ENCODE measurements around the gene CASZ1. TPM values are rescaled to one million over a fixed set of nuclear protein-coding genes. Genes with fewer than 3 reads are reported as not detected.

CASZ1 gene
- total RNA-seq, 2 donors from 2014 or later: 44.3 to 50.3 TPM

GRCh38 chr1:10634428-10635084 is 161.9 kb downstream of the CASZ1 start:
- TF ChIP-seq CTCF (IDR thresholded peaks at IDR 0.05): no peak
- H3K27ac ChIP-seq: peak overlapping the region; percentile 58 to 74
- peaks cover 0 to 29% of the 10 kb centered on the region in 2 donors for H3K4me1 ChIP-seq
- H3K36me3 ChIP-seq: peaks cover 3% of the 10 kb centered on the region
- no peak for DNase-seq (ENCODE audit: low spot score)
- no peaks in the 10 kb centered on the region for H3K27me3 ChIP-seq
- no peaks in the 10 kb centered on the region for H3K9me3 ChIP-seq
- H3K4me3 ChIP-seq: no peak overlapping the region

- H3K4me1 ChIP-seq: peaks cover 0 to 33% of the 10 kb centered on the region in 2 donors
- H3K27me3 ChIP-seq: no peaks in the 10 kb centered on the region
- no peak for DNase-seq (ENCODE audit: low spot score)
- no peak for TF ChIP-seq CTCF (IDR thresholded peaks at IDR 0.05)
- H3K36me3 ChIP-seq: no peaks in the 10 kb centered on the region
- H3K27ac ChIP-seq: peak overlapping the region; percentile 58 to 74
- H3K9me3 ChIP-seq: no peaks in the 10 kb centered on the region
- H3K4me3 ChIP-seq: no peak overlapping the region
Observed at GRCh38 chr1:10634075-10634427, 162.4 kb downstream of the CASZ1 start.

- peaks cover 0 to 38% of the 10 kb centered on the region in 2 donors for H3K4me1 ChIP-seq
- H3K4me3 ChIP-seq: no peak overlapping the region
- no peaks in the 10 kb centered on the region for H3K36me3 ChIP-seq
- H3K27me3 ChIP-seq: no peaks in the 10 kb centered on the region
- H3K9me3 ChIP-seq: no peaks in the 10 kb centered on the region
- no peak for DNase-seq (ENCODE audit: low spot score)
- no peak for TF ChIP-seq CTCF (IDR thresholded peaks at IDR 0.05)
- H3K27ac ChIP-seq: no peak overlapping the region
Observed at GRCh38 chr1:10633416-10633815, 163.0 kb downstream of the CASZ1 start.

- no peak for DNase-seq (ENCODE audit: low spot score)
- Histone ChIP-seq H3K9me3 (no peaks in the 10 kb centered on the region), H3K27me3 (no peaks in the 10 kb centered on the region), H3K4me3 (no peak overlapping the region), H3K27ac (peak overlapping the region in 1 of 2 donors; percentile 16), H3K36me3 (no peaks in the 10 kb centered on the region), H3K4me1 (peaks cover 0 to 37% of the 10 kb centered on the region in 2 donors)
- TF ChIP-seq CTCF (IDR thresholded peaks at IDR 0.05): no peak
Observed at GRCh38 chr1:10632691-10633090, 163.8 kb downstream of the CASZ1 start.

GRCh38 chr1:10631811-10632593 is 164.4 kb downstream of the CASZ1 start:
- peak overlapping the region; percentile 20 to 39 for H3K27ac ChIP-seq
- no peak for DNase-seq (ENCODE audit: low spot score)

More at GRCh38 chr1:10631811-10632593, 164.4 kb downstream of the CASZ1 start:
- Histone ChIP-seq H3K36me3 (no peaks in the 10 kb centered on the region), H3K4me3 (no peak overlapping the region), H3K9me3 (no peaks in the 10 kb centered on the region), H3K27me3 (no peaks in the 10 kb centered on the region), H3K4me1 (peaks cover 0 to 37% of the 10 kb centered on the region in 2 donors)
- no peak for TF ChIP-seq CTCF (IDR thresholded peaks at IDR 0.05)
